ENCODE measurements around the gene KCNJ5. TPM values are rescaled to one million over a fixed set of nuclear protein-coding genes. Genes with fewer than 3 reads are reported as not detected.
A peak's percentile ranks its signal among the peaks of the same experiment; 100 is the strongest.

Gene KCNJ5
- total RNA-seq, 1 donor from 2014 or later = 1.5 TPM

DNA sequence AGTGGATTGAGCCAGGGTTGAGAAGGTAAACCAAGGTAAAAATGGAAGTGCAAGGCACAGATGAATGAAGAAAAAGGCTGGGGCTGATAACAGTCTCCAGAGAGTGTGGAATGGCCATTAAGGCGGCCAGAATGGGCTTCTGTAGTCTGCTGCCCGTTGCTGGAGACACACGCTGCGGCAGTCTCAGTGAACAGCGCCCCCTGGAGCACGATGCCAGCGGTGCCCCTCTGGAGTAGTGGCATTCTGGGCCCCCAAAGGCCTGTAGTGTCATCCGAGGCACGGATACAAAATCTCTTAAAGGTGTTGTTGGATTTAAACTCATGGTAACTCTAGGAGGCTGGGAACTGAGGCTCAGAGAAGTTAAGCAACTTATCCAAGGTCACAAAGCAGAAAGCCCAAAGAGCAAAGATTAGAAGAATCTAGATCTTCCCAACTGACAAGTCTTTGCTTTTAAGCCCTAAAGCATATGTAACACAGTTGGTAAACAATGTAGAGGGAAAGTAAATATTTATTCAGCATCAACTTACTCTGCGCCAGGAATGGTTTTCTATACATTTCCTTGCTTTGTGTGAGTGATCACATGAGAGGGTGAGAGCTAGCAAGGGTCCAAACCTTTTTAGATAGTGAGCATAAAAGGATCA is 42.2 kb upstream of the KCNJ5 start:
- no peaks in the 10 kb centered on the region for H3K27me3 ChIP-seq
- TF ChIP-seq CTCF (IDR thresholded peaks at IDR 0.05) (peak in 2 of 3 experiments; percentile 20 to 22), POLR2AphosphoS5 (IDR thresholded peaks at IDR 0.05; ENCODE audit: insufficient read depth in 1 of 2, low read depth in 1 of 2) (no peak), POLR2A (IDR thresholded peaks at IDR 0.05) (no peak)

DNA sequence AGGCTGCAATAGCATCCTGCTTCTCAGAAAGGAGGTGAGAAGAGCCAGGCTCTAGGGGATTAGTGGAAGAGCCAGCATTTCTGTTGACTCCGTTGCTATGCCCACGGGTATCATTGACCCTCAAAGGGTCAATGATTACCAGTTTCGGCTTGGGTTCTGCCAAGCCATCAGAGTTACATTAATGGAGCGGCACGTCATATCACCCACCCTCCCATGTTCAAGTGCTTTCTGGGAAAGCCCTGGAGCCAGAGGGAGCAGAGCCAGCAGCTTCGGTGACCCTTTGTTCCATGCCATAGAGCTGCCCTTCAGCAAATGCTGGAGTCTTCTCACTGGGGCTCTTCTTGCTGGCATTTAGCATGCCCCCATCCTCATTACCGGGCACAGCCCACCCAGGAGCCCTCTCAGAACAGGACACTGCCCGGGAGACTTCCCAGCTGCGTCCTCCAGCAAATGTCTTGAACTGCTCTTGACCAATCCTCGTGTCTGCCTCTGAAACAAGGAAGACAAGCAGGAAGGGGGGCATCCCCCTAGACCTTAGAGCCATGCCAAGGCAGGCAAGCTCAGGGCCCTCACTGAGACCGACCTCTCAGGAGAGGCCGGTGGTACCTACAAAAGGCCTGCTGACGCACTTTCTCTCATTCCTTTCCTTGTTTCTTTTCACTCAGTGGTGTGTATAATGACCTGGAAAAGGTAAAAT is 38.7 kb upstream of the KCNJ5 start:
- intact Hi-C loops (cut with DNase I) = no loop called here
- no peak for DNase-seq (ENCODE audit: extremely low spot score in 2 of 2)
- Histone ChIP-seq H3K27me3 (no peaks in the 10 kb centered on the region), H3K36me3 (no peaks in the 10 kb centered on the region), H3K4me1 (no peaks in the 10 kb centered on the region), H3K27ac (no peak overlapping the region), H3K4me3 (no peak overlapping the region), H3K9me3 (no peaks in the 10 kb centered on the region)
- TF ChIP-seq CTCF (IDR thresholded peaks at IDR 0.05) (no peak), POLR2AphosphoS5 (IDR thresholded peaks at IDR 0.05; ENCODE audit: insufficient read depth in 1 of 2, low read depth in 1 of 2) (no peak), POLR2A (IDR thresholded peaks at IDR 0.05) (no peak)

More for the DNA sequence above, 42.2 kb upstream of the KCNJ5 start:
- no peaks in the 10 kb centered on the region for H3K9me3 ChIP-seq
- H3K4me3 ChIP-seq = no peak overlapping the region
- no peaks in the 10 kb centered on the region for H3K36me3 ChIP-seq
- intact Hi-C loops (cut with DNase I) = no loop called here
- no peak for DNase-seq (ENCODE audit: extremely low spot score in 2 of 2)
- no peaks in the 10 kb centered on the region for H3K4me1 ChIP-seq
- H3K27ac ChIP-seq = no peak overlapping the region

DNA sequence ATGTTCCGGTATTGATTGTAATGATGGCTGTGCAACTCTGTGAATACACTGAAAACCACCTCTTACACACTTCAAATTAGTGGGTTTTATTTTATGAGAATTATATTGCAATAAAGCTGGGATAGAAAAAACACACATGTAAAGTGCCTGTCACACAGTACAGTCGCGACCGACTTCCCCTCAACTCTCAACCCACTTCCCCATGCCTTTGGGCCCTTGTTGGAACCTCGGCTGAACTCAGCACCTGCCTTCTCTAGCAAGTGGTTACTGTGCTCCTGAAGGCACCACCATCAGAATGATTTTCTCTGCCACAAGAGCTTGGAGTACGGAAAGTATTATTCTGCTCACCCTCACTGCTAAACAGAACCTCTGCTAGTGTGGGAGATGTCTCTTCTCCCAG is 37.6 kb upstream of the KCNJ5 start:
- no peaks in the 10 kb centered on the region for H3K27me3 ChIP-seq
- TF ChIP-seq POLR2AphosphoS5 (IDR thresholded peaks at IDR 0.05; ENCODE audit: insufficient read depth in 1 of 2, low read depth in 1 of 2) = no peak
- no peak for TF ChIP-seq CTCF (IDR thresholded peaks at IDR 0.05)
- TF ChIP-seq POLR2A (IDR thresholded peaks at IDR 0.05) = no peak
- H3K4me3 ChIP-seq = no peak overlapping the region
- no peak overlapping the region for H3K27ac ChIP-seq
- intact Hi-C loops (cut with DNase I) = no loop called here
- no peaks in the 10 kb centered on the region for H3K9me3 ChIP-seq
- no peaks in the 10 kb centered on the region for H3K36me3 ChIP-seq
- DNase-seq (ENCODE audit: extremely low spot score in 2 of 2) = no peak
- no peaks in the 10 kb centered on the region for H3K4me1 ChIP-seq

- H3K4me1 ChIP-seq = peaks cover 4% of the 10 kb centered on the region
- no peak for DNase-seq (ENCODE audit: extremely low spot score in 2 of 2)
- no peaks in the 10 kb centered on the region for H3K27me3 ChIP-seq
- no peaks in the 10 kb centered on the region for H3K9me3 ChIP-seq
- no peaks in the 10 kb centered on the region for H3K36me3 ChIP-seq
- TF ChIP-seq POLR2A (IDR thresholded peaks at IDR 0.05) = no peak
- no peak for TF ChIP-seq CTCF (IDR thresholded peaks at IDR 0.05)
- no peak for TF ChIP-seq POLR2AphosphoS5 (IDR thresholded peaks at IDR 0.05; ENCODE audit: insufficient read depth in 1 of 2, low read depth in 1 of 2)
- H3K4me3 ChIP-seq = no peak overlapping the region
- H3K27ac ChIP-seq = no peak overlapping the region
- intact Hi-C loops (cut with DNase I) = no loop called here
Observed at GRCh38 chr11:128854841-128855240, 36.3 kb upstream of the KCNJ5 start.

DNA sequence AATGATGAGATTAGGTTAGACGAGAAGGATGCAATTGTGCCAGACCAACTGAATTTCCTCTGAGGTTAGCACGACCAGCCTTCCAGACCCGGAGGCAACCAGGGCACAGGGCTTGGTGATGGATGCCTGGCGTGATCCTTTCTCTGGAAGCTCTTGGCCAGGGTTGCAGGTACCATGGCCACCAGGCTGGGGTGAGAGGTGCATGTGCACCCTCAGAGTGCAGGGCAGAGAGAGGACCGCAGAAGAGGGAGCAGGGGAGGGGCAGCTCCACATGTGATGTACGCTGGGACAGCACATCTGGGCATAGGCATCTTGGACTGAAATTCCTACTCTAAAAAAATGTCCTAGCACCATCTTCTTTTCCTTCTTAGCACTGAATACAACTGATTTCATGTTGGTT is 34.9 kb upstream of the KCNJ5 start:
- Histone ChIP-seq H3K4me1 (peaks cover 7% of the 10 kb centered on the region), H3K4me3 (no peak overlapping the region), H3K27ac (no peak overlapping the region), H3K27me3 (no peaks in the 10 kb centered on the region), H3K36me3 (no peaks in the 10 kb centered on the region), H3K9me3 (no peaks in the 10 kb centered on the region)
- TF ChIP-seq POLR2A (IDR thresholded peaks at IDR 0.05) (no peak), POLR2AphosphoS5 (IDR thresholded peaks at IDR 0.05; ENCODE audit: insufficient read depth in 1 of 2, low read depth in 1 of 2) (no peak), CTCF (IDR thresholded peaks at IDR 0.05) (no peak)
- intact Hi-C loops (cut with DNase I) = no loop called here
- no peak for DNase-seq (ENCODE audit: extremely low spot score in 2 of 2)

All from vagina (tissue), 2 donors.